ENCODE data around the gene CGB8. TPM values are rescaled to one million over a fixed set of nuclear protein-coding genes. Genes with fewer than 3 reads are reported as not detected.
"Not testable (repeated sequence)": the region's sequence is repeated elsewhere in the genome, so short reads cannot be mapped to it uniquely, and the experiment has no call there.

CGB8 gene
- polyA plus RNA-seq, 6 donors from 2014 or later: not detected

DNA sequence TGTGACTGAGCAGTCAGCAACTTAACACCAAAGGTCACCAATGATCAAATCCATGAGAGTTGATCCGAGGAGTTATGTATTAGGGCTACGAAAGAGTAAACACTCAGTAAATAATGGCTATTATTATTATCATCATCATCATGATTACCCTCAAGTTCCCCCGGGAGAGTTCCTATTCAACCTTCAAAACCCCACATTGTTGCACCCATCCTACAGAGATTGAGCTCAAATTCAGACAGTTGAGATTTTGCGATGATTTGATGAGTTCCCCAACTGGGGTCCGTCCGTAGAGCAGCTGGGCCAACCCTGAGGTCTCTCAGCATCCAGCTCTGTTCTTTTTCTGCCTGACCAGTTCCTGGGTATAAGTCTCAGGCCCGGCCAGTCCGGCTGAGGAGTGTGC lies 10.8 kb downstream of the CGB8 start:
- H3K4me1 Mint-ChIP-seq; H3K27ac Mint-ChIP-seq; ATAC-seq (ENCODE audit: low read depth in 2 of 2); H3K4me3 Mint-ChIP-seq; DNase-seq; H3K9me3 Mint-ChIP-seq; H3K36me3 Mint-ChIP-seq: not testable (repeated sequence)
- peaks cover 4 to 16% (median 7%) of the 10 kb centered on the region in 3 donors for H3K27me3 Mint-ChIP-seq

DNA sequence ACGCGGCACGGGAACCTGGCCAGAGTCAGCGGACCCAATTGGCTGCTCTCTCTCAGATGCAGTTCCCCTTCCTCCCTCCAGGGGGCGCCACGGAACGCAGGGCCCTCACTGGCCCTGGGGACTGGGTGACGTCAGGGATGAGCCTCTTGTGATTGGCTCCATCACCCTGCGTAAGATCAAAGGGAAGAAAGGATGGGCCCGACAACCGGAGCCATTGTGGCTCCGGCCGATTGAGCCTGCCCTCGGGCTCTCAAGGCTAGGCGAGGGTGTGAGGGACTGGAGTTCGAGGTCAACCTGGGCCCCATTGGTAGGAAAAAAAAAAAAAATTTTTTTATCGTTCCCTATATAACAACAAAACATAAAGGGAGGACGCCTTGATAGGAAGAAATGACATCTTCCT lies 12.1 kb downstream of the CGB8 start, which contains the start of gene CGB1:
Gene CGB1 (minus strand): TSS at position 81 of the 400 bp plus-strand sequence. CDS start 184 bp downstream, outside the sequence.
- not testable (repeated sequence) for H3K36me3 Mint-ChIP-seq; ATAC-seq (ENCODE audit: low read depth in 2 of 2); H3K4me3 Mint-ChIP-seq; H3K9me3 Mint-ChIP-seq; DNase-seq; H3K4me1 Mint-ChIP-seq
- Mint-ChIP-seq H3K27me3 (peaks cover 2 to 21% (median 7%) of the 10 kb centered on the region in 3 donors), H3K27ac (peak within 1 kb of the TSS in 2 of 6 donors; percentile 60 to 62)

DNA sequence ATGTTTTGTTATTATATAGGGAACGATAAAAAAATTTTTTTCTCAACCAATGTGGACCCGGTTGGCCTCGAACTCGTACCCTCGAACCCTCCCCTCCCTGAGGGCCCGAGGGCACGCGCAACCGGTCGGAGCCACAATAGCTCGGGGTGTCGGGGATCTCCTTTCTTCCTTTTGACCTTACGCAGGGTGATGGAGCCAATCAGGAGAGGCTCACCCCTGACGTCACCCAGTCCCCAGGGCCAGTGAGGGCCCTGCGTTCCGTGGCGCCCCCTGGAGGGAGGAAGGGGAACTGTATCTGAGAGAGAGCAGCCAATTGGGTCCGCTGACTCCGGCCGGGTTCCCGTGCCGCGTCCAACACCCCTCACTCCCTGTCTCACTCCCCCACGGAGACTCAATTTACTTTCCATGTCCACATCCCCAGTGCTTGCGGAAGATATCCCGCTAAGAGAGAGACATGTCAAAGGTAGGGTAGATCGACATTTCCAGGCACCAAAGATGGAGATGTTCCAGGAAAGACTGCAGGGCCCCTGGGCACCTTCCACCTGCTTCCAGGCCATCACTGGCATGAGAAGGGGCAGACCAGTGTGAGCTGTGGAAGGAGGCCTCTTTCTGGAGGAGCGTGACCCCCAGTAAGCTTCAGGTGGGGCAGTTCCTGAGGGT lies 17.1 kb downstream of the CGB8 start, which contains the start of gene CGB2:
Gene CGB2 (plus strand): TSS at position 249 of the 660 bp plus-strand sequence. CDS start 206 bp downstream, at position 455.
- not testable (repeated sequence) for DNase-seq, H3K9me3 Mint-ChIP-seq, H3K36me3 Mint-ChIP-seq, H3K4me1 Mint-ChIP-seq
- peaks cover 7 to 36% (median 14%) of the 10 kb centered on the region in 3 donors for H3K27me3 Mint-ChIP-seq
- peak within 1 kb of the TSS in 1 of 6 donors; percentile 56 for H3K27ac Mint-ChIP-seq
- peak; percentile 52 to 62 for ATAC-seq (ENCODE audit: low read depth in 2 of 2)
- peak within 1 kb of the TSS in 2 of 8 donors; percentile 1 to 2 for H3K4me3 Mint-ChIP-seq

DNA sequence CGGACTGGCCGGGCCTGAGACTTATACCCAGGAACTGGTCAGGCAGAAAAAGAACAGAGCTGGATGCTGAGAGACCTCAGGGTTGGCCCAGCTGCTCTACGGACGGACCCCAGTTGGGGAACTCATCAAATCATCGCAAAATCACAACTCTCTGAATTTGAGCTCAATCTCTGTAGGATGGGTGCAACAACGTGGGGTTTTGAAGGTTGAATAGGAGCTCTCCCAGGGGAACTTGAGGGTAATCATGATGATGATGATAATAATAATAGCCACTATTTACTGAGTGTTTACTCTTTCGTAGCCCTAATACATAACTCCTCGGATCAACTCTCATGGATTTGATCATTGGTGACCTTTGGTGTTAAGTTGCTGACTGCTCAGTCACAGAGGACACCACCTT lies 18.6 kb downstream of the CGB8 start:
- not testable (repeated sequence) for H3K4me1 Mint-ChIP-seq; H3K27ac Mint-ChIP-seq; H3K36me3 Mint-ChIP-seq; ATAC-seq (ENCODE audit: low read depth in 2 of 2); H3K9me3 Mint-ChIP-seq; H3K4me3 Mint-ChIP-seq; DNase-seq
- H3K27me3 Mint-ChIP-seq: peaks cover 7 to 31% (median 11%) of the 10 kb centered on the region in 3 donors

DNA sequence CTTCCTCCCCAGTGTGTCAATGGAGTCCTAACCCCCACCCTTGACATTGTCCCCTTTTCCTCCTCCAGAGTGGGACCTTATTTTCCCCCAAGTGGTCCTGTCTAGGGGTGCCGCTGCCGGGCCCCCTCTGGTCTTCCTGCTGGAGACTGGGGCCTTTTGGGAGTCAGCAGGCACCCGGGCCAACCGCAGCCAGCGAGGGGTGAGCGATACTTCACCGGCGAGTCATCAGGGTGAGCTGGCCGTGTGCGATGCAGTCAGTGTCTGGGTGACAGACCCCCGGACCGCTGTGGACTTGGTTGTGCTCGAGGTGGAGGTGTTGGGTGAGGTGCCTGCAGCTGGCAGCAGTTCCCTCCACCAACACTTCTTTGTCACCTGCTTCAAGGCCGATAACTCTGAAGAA lies 19.2 kb downstream of the CGB8 start:
- not testable (repeated sequence) for ATAC-seq (ENCODE audit: low read depth in 2 of 2); H3K9me3 Mint-ChIP-seq; H3K36me3 Mint-ChIP-seq; H3K4me1 Mint-ChIP-seq; DNase-seq; H3K27ac Mint-ChIP-seq
- Mint-ChIP-seq H3K27me3 (peaks cover 7 to 28% (median 8%) of the 10 kb centered on the region in 3 donors), H3K4me3 (peak overlapping the region in 1 of 8 donors; percentile 77)

DNA sequence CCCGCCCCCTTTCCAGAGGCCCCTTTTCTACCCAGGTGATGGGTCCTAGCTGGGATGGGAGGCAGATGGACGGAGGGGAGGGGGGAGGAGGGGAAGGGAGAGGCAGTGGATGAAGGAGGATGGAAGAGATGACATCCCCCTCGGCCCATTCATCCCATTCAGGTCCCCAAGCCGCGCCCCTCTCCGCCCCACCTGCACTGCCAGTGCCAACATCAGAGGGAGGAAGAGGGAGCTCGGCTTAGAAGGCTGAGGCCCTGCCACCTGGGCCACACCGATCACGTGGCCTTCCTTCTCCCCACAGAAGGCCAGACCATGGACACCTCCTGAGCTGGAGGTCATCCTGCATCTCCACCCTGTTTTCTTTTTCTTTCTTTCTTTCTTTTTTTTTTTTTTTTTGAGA lies 20.2 kb downstream of the CGB8 start:
- not testable (repeated sequence) for H3K4me1 Mint-ChIP-seq; ATAC-seq (ENCODE audit: low read depth in 2 of 2)

DNA sequence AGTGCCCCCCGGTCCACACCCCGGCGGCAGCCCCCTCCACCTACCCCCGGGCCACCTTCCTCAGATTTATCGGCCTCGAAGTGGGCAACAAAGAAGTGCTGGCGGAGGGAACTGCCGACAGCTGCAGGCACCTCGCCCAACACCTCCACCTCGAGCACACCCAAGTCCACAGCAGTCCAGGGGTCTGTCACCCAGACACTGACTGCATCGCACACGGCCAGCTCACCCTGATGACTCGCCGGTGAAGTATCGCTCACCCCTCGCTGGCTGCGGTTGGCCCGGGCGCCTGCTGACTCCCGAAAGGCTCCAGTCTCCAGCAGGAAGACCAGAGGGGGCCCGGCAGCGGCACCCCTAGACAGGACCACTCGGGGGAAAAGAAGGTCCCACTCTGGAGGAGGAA lies 23.3 kb downstream of the CGB8 start:
- not testable (repeated sequence) for ATAC-seq (ENCODE audit: low read depth in 2 of 2); H3K9me3 Mint-ChIP-seq; H3K4me3 Mint-ChIP-seq; DNase-seq; H3K27ac Mint-ChIP-seq; H3K36me3 Mint-ChIP-seq
- H3K27me3 Mint-ChIP-seq: peaks cover 0 to 11% (median 8%) of the 10 kb centered on the region in 3 donors
- H3K4me1 Mint-ChIP-seq: peaks cover 8 to 10% (median 9%) of the 10 kb centered on the region in 3 donors

More for the DNA sequence above, 20.2 kb downstream of the CGB8 start:
- not testable (repeated sequence) for DNase-seq, H3K9me3 Mint-ChIP-seq, H3K36me3 Mint-ChIP-seq, H3K27ac Mint-ChIP-seq, H3K4me3 Mint-ChIP-seq
- peaks cover 7 to 23% (median 8%) of the 10 kb centered on the region in 3 donors for H3K27me3 Mint-ChIP-seq

DNA sequence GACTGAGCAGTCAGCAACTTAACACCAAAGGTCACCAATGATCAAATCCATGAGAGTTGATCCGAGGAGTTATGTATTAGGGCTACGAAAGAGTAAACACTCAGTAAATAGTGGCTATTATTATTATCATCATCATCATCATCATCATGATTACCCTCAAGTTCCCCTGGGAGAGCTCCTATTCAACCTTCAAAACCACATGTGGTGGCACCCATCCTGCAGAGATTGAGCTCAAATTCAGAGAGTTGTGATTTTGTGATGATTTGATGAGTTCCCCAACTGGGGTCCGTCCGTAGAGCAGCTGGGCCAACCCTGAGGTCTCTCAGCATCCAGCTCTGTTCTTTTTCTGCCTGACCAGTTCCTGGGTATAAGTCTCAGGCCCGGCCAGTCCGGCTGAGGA lies 23.8 kb downstream of the CGB8 start:
- DNase-seq; H3K9me3 Mint-ChIP-seq; ATAC-seq (ENCODE audit: low read depth in 2 of 2); H3K27me3 Mint-ChIP-seq; H3K4me3 Mint-ChIP-seq; H3K27ac Mint-ChIP-seq; H3K36me3 Mint-ChIP-seq: not testable (repeated sequence)
- H3K4me1 Mint-ChIP-seq: peaks cover 8 to 15% (median 13%) of the 10 kb centered on the region in 3 donors

DNA sequence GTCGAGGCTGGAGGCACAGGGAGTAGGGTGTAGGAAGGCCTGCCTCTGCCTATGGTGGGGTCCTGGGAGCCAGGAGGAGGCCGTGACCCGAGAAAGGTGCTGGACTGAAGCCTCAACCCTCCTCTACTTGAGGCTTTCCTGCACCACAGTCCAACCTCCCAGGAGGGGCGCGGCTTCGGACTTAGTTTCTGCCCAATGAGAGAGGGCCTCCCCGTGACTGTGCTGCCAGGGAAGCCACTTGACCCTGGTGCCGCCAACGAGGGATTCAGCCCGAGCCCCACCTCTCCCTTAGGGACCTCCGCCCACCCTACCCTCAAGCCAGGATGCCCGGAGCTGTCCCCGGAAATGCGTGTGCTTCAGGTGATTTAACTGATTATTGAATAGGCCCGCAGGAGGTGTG lies 24.7 kb downstream of the CGB8 start, which contains the start of gene CGB3:
Gene CGB3 (minus strand): TSS at position 101 of the 400 bp plus-strand sequence. CDS start 362 bp downstream, outside the sequence.
- H3K4me3 Mint-ChIP-seq; H3K36me3 Mint-ChIP-seq; H3K9me3 Mint-ChIP-seq; H3K27me3 Mint-ChIP-seq; H3K27ac Mint-ChIP-seq; DNase-seq; ATAC-seq (ENCODE audit: low read depth in 2 of 2): not testable (repeated sequence)
- peaks cover 12 to 21% (median 17%) of the 10 kb centered on the region in 3 donors for H3K4me1 Mint-ChIP-seq

DNA sequence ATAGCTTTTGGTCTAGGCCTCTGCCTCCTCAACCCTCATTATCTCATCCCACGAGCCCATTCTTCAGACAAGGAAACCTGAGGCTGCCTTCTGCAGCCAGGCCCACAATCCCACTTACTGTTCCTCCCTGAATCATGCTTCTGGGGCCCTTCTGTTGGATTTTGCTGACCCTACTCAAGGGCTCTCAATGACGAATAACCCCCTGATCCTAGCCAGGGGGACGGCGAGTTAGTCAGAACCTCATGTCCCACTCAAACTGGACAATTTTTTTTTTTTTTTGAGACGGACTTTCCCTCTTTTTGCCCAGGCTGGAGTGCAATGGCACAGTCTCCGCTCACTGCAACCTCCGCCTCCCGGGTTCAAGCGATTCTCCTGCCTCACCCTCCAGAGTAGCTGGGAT lies 26.8 kb downstream of the CGB8 start:
- Mint-ChIP-seq H3K4me1 (peaks cover 15 to 35% (median 25%) of the 10 kb centered on the region in 3 donors), H3K27ac (no peak overlapping the region), H3K27me3 (peaks cover 0 to 12% (median 0%) of the 10 kb centered on the region in 3 donors), H3K4me3 (no peak overlapping the region), H3K36me3 (no peaks in the 10 kb centered on the region), H3K9me3 (no peaks in the 10 kb centered on the region)
- ATAC-seq (ENCODE audit: low read depth in 2 of 2): no peak
- no peak for DNase-seq

DNA sequence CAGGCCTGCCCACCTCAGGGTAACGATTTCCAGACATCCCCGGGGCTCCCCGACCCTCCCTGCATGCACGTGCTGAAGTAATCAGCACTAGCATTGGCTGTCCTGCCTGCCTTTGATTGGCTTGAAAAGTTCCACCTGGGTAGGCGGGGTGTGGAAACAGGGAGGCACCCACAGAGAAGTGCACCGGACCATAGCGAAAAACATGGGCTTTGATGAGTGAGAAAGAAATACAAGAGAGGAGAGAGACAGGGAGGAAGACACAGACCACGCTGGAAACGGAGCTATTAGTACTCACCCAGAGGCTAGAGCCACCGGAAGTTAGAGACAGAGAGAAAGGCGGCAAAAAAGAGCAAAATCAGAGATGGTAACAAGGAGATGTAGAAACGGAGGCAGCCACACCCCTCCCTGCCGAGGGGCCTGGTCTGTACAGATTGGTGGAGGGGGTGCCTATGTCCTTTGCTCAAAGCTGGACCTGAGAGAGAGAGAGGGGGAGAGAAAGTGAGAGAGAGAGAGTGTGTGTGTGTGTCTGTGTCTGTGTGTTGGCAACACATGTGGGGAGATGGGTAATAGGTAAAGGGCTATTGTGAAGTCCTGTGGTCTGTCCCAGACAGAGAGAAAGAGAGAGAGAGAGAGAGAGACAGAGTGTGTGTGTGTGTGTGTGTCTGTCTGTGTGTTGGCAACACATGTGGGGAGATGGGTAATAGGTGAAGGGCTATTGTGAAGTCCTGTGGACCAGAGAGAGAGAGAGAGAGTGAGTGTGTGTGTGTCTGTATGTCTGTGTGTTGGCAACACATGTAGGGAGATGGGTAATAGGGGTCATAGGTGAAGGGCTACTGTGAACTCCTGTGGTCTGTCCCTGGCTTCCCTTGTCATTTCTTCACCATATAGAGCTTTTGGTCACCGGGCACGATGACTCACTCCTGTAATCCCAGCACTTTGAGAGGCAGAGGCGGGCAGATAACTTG lies 27.7 kb downstream of the CGB8 start:
- no peak for DNase-seq
- peak overlapping the region in 3 of 6 donors; percentile 9 to 56 (median 50) for H3K27ac Mint-ChIP-seq
- peaks cover 0 to 12% (median 0%) of the 10 kb centered on the region in 3 donors for H3K27me3 Mint-ChIP-seq
- H3K9me3 Mint-ChIP-seq: no peaks in the 10 kb centered on the region
- peaks cover 15 to 37% (median 25%) of the 10 kb centered on the region in 3 donors for H3K4me1 Mint-ChIP-seq
- ATAC-seq (ENCODE audit: low read depth in 2 of 2): no peak
- no peaks in the 10 kb centered on the region for H3K36me3 Mint-ChIP-seq
- peak overlapping the region in 4 of 8 donors; percentile 1 to 54 (median 2) for H3K4me3 Mint-ChIP-seq

DNA sequence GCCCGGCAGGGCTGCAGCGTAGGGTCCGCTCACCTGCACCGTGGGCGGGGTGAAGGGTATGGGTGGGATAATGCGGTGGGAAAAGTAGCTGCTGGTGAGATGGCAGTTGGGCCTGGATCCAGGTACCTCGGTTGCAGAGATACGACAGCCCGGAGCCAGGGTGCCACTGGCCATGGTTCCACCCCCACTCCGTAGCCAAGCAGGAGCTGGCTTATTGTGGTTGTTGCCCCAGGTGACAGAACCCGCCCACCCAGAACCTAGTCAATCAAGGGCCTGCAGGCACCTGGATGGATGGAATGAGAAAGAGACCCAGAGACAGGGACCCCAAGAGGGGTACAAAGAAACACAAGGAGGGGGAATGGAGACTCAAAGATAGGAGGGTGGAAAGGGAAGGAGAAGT lies 28.6 kb downstream of the CGB8 start:
- no peak for ATAC-seq (ENCODE audit: low read depth in 2 of 2)
- DNase-seq: no peak
- Mint-ChIP-seq H3K9me3 (no peaks in the 10 kb centered on the region), H3K27me3 (peaks cover 0 to 8% (median 0%) of the 10 kb centered on the region in 3 donors), H3K27ac (peak overlapping the region in 2 of 6 donors; percentile 15 to 81), H3K4me1 (peaks cover 15 to 37% (median 25%) of the 10 kb centered on the region in 3 donors), H3K4me3 (peak overlapping the region in 5 of 8 donors; percentile 51 to 96 (median 73)), H3K36me3 (no peaks in the 10 kb centered on the region)
